SK-N-SH treated with all-trans-retinoic acid at 6 μM for 48 hours (cell line): ENCODE data around the gene FMN1.

Source experiments
- ATAC-seq: fragments of 200-7000 bp; cut with Tn5 transposase; 3 replicates; pipeline ENCODE4 v1.9.1; 2020; ENCODE audit warnings: mild to moderate bottlenecking, moderate library complexity
- ARNTL ChIP-seq: fragments of 450-650 bp; formaldehyde crosslinking; IDR thresholded peaks from 2 replicates; pipeline ENCODE4 v1.5.0; 2020; ENCODE audit warnings: low read depth, mild to moderate bottlenecking, moderate library complexity, borderline replicate concordance
- BACH2 ChIP-seq: fragments of 250-450 bp; sonication (Bioruptor Pico); IDR thresholded peaks from 2 replicates; pipeline ENCODE4 v1.9.0; 2021; ENCODE audit warnings: mild to moderate bottlenecking, borderline replicate concordance
- CSDC2 ChIP-seq: fragments of 250-450 bp; sonication (Bioruptor Pico); IDR thresholded peaks from 2 replicates; pipeline ENCODE4 v1.5.0; 2020; ENCODE audit warnings: mild to moderate bottlenecking, moderate library complexity
- ESRRG ChIP-seq: fragments of 250-450 bp; sonication (Bioruptor Pico); IDR thresholded peaks from 2 replicates; pipeline ENCODE4 v1.6.1; 2021; ENCODE audit warnings: mild to moderate bottlenecking
- GLIS3 ChIP-seq: fragments of 250-450 bp; sonication (Bioruptor Pico); IDR thresholded peaks from 2 replicates; pipeline ENCODE4 v1.5.0; 2020; ENCODE audit warnings: mild to moderate bottlenecking, moderate library complexity
- ISL1 ChIP-seq: fragments of 250-450 bp; sonication (Bioruptor Pico); IDR thresholded peaks from 2 replicates; pipeline ENCODE4 v2.1.2; 2022; ENCODE audit warnings: mild to moderate bottlenecking, moderate library complexity
- OSR1 ChIP-seq: fragments of 250-450 bp; sonication (Bioruptor Pico); IDR thresholded peaks from 2 replicates; pipeline ENCODE4 v1.8.0; 2022; ENCODE audit warnings: moderate library complexity, mild to moderate bottlenecking, inconsistent platforms
- PPARA ChIP-seq: fragments of 250-450 bp; sonication (Bioruptor Pico); IDR thresholded peaks from 2 replicates; pipeline ENCODE4 v1.5.0; 2020; ENCODE audit warnings: mild to moderate bottlenecking, borderline replicate concordance
- RARB ChIP-seq: fragments of 250-450 bp; sonication (Bioruptor Pico); IDR thresholded peaks from 2 replicates; pipeline ENCODE4 v1.8.0; 2021; ENCODE audit warnings: mild to moderate bottlenecking, moderate library complexity
- SNAI2 ChIP-seq: fragments of 250-450 bp; sonication (Bioruptor Pico); IDR thresholded peaks from 2 replicates; pipeline ENCODE4 v1.5.0; 2020; ENCODE audit warnings: mild to moderate bottlenecking, moderate library complexity
- TCF4 ChIP-seq: fragments of 250-450 bp; sonication (Bioruptor Pico); IDR thresholded peaks from 2 replicates; pipeline ENCODE4 v1.8.0; 2021; ENCODE audit warnings: mild to moderate bottlenecking, moderate library complexity, borderline replicate concordance
- TOX ChIP-seq: fragments of 250-450 bp; sonication (Bioruptor Pico); IDR thresholded peaks from 2 replicates; pipeline ENCODE4 v1.8.0; 2021; ENCODE audit warnings: mild to moderate bottlenecking, moderate library complexity, borderline replicate concordance
- ZC3H10 ChIP-seq: fragments of 250-450 bp; sonication (Bioruptor Pico); IDR thresholded peaks from 2 replicates; pipeline ENCODE4 v1.5.1; 2021; ENCODE audit warnings: mild to moderate bottlenecking, moderate library complexity
- ZFP3 ChIP-seq: fragments of 250-450 bp; sonication (Bioruptor Pico); IDR thresholded peaks from 2 replicates; pipeline ENCODE4 v1.5.0; 2020; ENCODE audit warnings: mild to moderate bottlenecking, moderate library complexity
- ZFP30 ChIP-seq: fragments of 450-650 bp; formaldehyde crosslinking; IDR thresholded peaks from 2 replicates; pipeline ENCODE4 v1.5.0; 2022; ENCODE audit warnings: mild to moderate bottlenecking, moderate library complexity
- ZNF565 ChIP-seq: fragments of 450-650 bp; formaldehyde crosslinking; conservative IDR thresholded peaks from 2 replicates; pipeline ENCODE4 v1.5.0; 2020; ENCODE audit warnings: low read depth, mild to moderate bottlenecking, moderate library complexity
- ZNF70 ChIP-seq: fragments of 450-650 bp; formaldehyde crosslinking; IDR thresholded peaks from 2 replicates; pipeline ENCODE4 v1.5.0; 2020; ENCODE audit warnings: mild to moderate bottlenecking, moderate library complexity
- ZNF8 ChIP-seq: fragments of 450-650 bp; formaldehyde crosslinking; IDR thresholded peaks from 2 replicates; pipeline ENCODE4 v1.5.0; 2020; ENCODE audit warnings: mild to moderate bottlenecking, moderate library complexity
- TF ChIP-seq, protein P1 (sequence below): fragments of 250-450 bp; sonication (Bioruptor Pico); IDR thresholded peaks from 2 replicates; pipeline ENCODE4 v1.8.0; 2021; ENCODE audit warnings: low read depth, mild to moderate bottlenecking, moderate library complexity, borderline replicate concordance
- TF ChIP-seq, protein P2 (sequence below): fragments of 250-450 bp; sonication (Bioruptor Pico); IDR thresholded peaks from 2 replicates; pipeline ENCODE4 v1.5.0; 2020; ENCODE audit warnings: mild to moderate bottlenecking, moderate library complexity
- TF ChIP-seq, protein P3 (sequence below): fragments of 250-450 bp; sonication (Bioruptor Pico); IDR thresholded peaks from 2 replicates; pipeline ENCODE4 v1.5.1; 2021; ENCODE audit warnings: mild to moderate bottlenecking, moderate library complexity
- TF ChIP-seq, protein P4 (sequence below): fragments of 250-450 bp; sonication (Bioruptor Pico); IDR thresholded peaks from 2 replicates; pipeline ENCODE4 v1.5.1; 2020; ENCODE audit warnings: low read depth, mild to moderate bottlenecking, moderate library complexity
- TF ChIP-seq, protein P5 (sequence below): fragments of 250-450 bp; sonication (Bioruptor Pico); IDR thresholded peaks from 2 replicates; pipeline ENCODE4 v1.8.0; 2020; ENCODE audit warnings: mild to moderate bottlenecking, moderate library complexity, borderline replicate concordance

FMN1 gene

DNA sequence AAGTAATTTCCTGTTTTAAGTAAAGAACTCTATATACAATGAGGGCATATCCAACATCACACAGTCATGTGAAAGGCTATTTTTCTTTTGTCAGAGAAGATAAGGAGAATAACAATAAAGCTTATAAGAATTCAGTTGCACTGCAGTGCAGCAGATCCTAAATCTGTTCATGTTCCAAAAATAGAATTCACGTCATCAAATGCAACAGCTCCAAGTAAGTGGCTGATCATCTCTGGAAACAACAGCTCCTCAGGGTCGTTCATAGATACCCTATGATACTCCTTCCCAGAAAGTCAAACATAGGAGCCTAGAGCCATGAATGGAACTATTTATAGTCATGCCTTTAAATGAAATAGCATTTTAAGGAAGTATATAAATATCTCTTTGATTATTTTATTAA is 100.2 kb downstream of the FMN1 start (continued):
- no peak for TF ChIP-seq TCF4 (CRISPR knock-in tag)
- no peak for TF ChIP-seq BACH2
- no peak for TF ChIP-seq ZNF70
- no peak for TF ChIP-seq ZNF565 (CRISPR knock-in tag)
- TF ChIP-seq CSDC2 (CRISPR knock-in tag) = 0 out of 2 replicates have a peak, but pooled peaks have one; percentile 13
- no peak for TF ChIP-seq ZC3H10 (CRISPR knock-in tag)
- no peak for TF ChIP-seq ZFP3 (CRISPR knock-in tag)
- TF ChIP-seq RARB (CRISPR knock-in tag) = no peak
- no peak for TF ChIP-seq GLIS3 (CRISPR knock-in tag)
- peak; percentile 59 for TF ChIP-seq ISL1 (CRISPR knock-in tag)
- TF ChIP-seq PPARA (CRISPR knock-in tag) = no peak
- TF ChIP-seq ZFP30 (CRISPR knock-in tag) = no peak
- TF ChIP-seq, all 23 proteins: peak for 3

DNA sequence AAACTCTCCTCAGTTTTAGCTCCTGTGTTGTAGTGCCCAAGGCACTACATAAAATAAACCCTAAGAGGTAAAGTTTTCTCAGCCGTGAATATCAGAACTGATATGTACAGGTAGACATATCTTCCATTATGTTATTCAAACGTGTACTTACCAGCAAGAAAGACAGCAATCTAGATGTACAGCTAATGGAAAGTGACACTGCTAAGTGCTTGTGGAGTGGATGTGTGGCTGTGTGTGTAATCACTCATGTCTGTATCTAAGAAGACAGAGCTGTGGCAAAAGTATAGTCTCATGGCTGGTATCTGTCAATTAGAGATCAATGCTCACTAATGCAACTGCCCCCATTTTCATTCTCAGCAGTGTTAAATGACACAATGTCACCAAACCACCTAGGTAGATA is 101.3 kb downstream of the FMN1 start:
- TF ChIP-seq OSR1 (CRISPR knock-in tag) = no peak
- TF ChIP-seq ISL1 (CRISPR knock-in tag) = peak; percentile 83
- ATAC-seq = no peak

DNA sequence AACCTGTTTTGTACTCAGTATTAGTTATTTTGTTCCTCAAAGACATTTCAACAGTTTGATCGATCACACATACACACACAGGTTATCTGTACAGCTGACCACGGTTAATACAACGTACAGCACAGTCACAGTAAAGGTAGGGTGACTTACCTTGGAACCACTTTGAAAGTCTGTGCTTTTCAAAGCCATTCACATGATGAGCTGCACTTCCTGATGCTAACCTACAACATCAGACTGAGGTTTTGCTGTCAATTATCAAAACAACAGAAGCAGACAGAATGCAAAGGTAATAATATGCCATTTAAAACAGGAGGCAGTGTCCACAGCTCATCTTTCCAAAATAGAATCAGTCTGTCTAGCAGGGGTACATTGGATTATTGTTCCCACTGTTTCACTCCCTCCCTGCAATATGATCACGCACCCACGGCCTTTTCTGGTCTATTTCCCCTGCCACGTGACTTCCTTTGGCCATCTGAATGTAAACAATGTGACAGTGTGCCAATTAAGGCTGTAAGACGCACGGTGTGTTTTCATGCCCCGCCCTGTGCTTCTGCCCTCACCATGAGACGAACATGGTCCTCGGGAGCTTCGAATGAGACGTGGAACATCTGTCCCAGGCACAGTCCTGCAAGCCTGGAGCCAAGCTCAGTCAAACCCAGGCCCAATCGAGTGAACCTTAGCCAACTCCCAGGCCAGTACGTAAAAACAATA is 102.4 kb downstream of the FMN1 start:
- TF ChIP-seq TOX (CRISPR knock-in tag) = no peak
- 0 out of 2 replicates have a peak, but pooled peaks have one; percentile 19 for TF ChIP-seq CSDC2 (CRISPR knock-in tag)
- no peak for ATAC-seq

DNA sequence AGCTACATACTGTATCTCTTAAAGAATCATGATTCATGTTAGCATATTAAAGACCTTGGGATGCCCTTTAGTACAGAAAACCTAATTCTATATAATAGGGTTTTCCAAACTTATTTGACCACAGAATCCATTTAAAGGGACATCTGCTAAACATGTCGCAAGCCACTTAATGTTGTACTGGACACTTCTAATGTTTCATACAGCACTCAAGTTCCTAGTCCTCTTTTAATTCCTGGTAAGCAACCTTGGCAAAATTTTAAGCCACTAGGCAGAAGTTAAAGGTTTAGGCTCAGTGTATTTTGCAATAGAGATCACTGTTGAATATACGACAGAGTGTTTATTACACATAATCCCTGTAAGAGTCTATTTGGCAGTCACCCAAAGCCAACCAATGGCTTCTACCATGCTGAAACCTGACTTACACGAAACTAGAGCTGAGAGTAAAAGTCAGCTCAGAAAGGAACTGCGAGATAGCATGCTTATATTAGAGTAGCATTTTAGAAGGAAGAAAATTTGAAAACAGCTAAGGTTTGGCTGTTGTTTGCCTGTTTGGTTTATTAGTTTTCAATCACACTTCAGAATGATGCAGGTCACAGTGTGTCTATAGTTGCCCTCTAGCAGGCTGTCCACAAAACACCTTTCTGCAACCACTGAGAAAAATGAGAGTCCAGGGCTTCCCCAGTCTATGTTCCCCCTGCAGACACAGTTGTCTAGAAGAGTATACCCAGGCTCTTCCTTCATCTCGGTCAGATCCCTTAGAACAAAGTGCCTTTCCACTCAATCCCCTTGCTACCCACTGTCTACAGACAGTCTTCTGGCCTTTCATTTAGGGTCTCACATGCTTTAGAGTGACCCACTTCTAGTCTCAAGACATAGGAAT is 104.4 kb downstream of the FMN1 start:
- ATAC-seq = peak; percentile 38

More for the DNA sequence above, 104.4 kb downstream of the FMN1 start:
- TF ChIP-seq ZNF565 (CRISPR knock-in tag) (no peak), ARNTL (no peak), ZFP30 (CRISPR knock-in tag) (no peak), TOX (CRISPR knock-in tag) (no peak), ZFP3 (CRISPR knock-in tag) (peak; percentile 90), BACH2 (no peak), OSR1 (CRISPR knock-in tag) (no peak), ESRRG (CRISPR knock-in tag) (no peak), GLIS3 (CRISPR knock-in tag) (peak; percentile 56; the same call in 1 of the 2 replicates), ISL1 (CRISPR knock-in tag) (peak; percentile 80), ZC3H10 (CRISPR knock-in tag) (no peak), TCF4 (CRISPR knock-in tag) (no peak), SNAI2 (CRISPR knock-in tag) (no peak), RARB (CRISPR knock-in tag) (no peak), CSDC2 (CRISPR knock-in tag) (peak; percentile 84; the same call in 1 of the 2 replicates), ZNF8 (CRISPR knock-in tag) (no peak), PPARA (CRISPR knock-in tag) (no peak), ZNF70 (no peak)
- TF ChIP-seq, protein P1, sequence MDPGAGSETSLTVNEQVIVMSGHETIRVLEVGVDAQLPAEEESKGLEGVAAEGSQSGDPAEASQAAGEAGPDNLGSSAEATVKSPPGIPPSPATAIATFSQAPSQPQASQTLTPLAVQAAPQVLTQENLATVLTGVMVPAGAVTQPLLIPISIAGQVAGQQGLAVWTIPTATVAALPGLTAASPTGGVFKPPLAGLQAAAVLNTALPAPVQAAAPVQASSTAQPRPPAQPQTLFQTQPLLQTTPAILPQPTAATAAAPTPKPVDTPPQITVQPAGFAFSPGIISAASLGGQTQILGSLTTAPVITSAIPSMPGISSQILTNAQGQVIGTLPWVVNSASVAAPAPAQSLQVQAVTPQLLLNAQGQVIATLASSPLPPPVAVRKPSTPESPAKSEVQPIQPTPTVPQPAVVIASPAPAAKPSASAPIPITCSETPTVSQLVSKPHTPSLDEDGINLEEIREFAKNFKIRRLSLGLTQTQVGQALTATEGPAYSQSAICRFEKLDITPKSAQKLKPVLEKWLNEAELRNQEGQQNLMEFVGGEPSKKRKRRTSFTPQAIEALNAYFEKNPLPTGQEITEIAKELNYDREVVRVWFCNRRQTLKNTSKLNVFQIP (CRISPR knock-in tag) = no peak
- TF ChIP-seq, protein P2, sequence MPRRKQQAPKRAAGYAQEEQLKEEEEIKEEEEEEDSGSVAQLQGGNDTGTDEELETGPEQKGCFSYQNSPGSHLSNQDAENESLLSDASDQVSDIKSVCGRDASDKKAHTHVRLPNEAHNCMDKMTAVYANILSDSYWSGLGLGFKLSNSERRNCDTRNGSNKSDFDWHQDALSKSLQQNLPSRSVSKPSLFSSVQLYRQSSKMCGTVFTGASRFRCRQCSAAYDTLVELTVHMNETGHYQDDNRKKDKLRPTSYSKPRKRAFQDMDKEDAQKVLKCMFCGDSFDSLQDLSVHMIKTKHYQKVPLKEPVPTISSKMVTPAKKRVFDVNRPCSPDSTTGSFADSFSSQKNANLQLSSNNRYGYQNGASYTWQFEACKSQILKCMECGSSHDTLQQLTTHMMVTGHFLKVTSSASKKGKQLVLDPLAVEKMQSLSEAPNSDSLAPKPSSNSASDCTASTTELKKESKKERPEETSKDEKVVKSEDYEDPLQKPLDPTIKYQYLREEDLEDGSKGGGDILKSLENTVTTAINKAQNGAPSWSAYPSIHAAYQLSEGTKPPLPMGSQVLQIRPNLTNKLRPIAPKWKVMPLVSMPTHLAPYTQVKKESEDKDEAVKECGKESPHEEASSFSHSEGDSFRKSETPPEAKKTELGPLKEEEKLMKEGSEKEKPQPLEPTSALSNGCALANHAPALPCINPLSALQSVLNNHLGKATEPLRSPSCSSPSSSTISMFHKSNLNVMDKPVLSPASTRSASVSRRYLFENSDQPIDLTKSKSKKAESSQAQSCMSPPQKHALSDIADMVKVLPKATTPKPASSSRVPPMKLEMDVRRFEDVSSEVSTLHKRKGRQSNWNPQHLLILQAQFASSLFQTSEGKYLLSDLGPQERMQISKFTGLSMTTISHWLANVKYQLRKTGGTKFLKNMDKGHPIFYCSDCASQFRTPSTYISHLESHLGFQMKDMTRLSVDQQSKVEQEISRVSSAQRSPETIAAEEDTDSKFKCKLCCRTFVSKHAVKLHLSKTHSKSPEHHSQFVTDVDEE (CRISPR knock-in tag) = no peak
- TF ChIP-seq, protein P3, sequence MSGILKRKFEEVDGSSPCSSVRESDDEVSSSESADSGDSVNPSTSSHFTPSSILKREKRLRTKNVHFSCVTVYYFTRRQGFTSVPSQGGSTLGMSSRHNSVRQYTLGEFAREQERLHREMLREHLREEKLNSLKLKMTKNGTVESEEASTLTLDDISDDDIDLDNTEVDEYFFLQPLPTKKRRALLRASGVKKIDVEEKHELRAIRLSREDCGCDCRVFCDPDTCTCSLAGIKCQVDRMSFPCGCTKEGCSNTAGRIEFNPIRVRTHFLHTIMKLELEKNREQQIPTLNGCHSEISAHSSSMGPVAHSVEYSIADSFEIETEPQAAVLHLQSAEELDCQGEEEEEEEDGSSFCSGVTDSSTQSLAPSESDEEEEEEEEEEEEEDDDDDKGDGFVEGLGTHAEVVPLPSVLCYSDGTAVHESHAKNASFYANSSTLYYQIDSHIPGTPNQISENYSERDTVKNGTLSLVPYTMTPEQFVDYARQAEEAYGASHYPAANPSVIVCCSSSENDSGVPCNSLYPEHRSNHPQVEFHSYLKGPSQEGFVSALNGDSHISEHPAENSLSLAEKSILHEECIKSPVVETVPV (CRISPR knock-in tag) = no peak
- TF ChIP-seq, protein P4, sequence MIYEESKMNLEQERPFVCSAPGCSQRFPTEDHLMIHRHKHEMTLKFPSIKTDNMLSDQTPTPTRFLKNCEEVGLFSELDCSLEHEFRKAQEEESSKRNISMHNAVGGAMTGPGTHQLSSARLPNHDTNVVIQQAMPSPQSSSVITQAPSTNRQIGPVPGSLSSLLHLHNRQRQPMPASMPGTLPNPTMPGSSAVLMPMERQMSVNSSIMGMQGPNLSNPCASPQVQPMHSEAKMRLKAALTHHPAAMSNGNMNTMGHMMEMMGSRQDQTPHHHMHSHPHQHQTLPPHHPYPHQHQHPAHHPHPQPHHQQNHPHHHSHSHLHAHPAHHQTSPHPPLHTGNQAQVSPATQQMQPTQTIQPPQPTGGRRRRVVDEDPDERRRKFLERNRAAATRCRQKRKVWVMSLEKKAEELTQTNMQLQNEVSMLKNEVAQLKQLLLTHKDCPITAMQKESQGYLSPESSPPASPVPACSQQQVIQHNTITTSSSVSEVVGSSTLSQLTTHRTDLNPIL = no peak
- TF ChIP-seq, protein P5, sequence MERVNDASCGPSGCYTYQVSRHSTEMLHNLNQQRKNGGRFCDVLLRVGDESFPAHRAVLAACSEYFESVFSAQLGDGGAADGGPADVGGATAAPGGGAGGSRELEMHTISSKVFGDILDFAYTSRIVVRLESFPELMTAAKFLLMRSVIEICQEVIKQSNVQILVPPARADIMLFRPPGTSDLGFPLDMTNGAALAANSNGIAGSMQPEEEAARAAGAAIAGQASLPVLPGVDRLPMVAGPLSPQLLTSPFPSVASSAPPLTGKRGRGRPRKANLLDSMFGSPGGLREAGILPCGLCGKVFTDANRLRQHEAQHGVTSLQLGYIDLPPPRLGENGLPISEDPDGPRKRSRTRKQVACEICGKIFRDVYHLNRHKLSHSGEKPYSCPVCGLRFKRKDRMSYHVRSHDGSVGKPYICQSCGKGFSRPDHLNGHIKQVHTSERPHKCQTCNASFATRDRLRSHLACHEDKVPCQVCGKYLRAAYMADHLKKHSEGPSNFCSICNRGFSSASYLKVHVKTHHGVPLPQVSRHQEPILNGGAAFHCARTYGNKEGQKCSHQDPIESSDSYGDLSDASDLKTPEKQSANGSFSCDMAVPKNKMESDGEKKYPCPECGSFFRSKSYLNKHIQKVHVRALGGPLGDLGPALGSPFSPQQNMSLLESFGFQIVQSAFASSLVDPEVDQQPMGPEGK = no peak
